PC-3 (cell line): Measurements from ENCODE around the gene HAUS1.

Experiments
- CTCF ChIP-seq: fragments of 300-600 bp; sonication (generic); conservative IDR thresholded peaks from 2 replicates; pipeline ENCODE4 v1.5.1; 2017; ENCODE audit warnings: antibody characterized with exemption, low read depth, mild to moderate bottlenecking, low read length
- EZH2 ChIP-seq: fragments of 300-600 bp; sonication (generic); IDR thresholded peaks from one replicate; pipeline ENCODE4 v1.6.1; 2017; ENCODE audit warnings: antibody characterized with exemption, mild to moderate bottlenecking, low read length; ENCODE audit not compliant: unreplicated experiment
- EZH2phosphoT487 ChIP-seq: fragments of 300-600 bp; sonication (generic); IDR thresholded peaks from 2 replicates; pipeline ENCODE4 v1.6.1; 2018; ENCODE audit warnings: mild to moderate bottlenecking, antibody characterized with exemption, low read length, borderline replicate concordance

DNA sequence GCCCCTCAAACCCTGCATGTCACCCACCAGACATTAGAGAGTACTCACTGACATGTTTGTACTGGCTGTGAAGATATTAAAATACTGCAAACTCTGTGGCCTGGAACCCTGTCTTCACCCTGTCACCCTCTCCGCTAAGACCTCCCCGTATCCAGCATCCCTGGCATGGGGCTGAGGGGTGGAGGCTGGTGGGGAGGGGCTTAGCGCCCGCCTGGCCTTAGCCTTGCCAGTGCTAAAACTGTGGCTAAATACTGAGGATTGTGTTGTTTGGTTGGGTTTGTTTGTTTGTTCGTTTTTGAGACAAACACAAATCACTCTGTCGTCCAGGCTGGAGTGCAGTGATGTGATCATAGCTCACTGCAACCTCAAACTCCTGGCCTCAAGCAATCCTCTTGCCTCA is 34.0 kb upstream of the HAUS1 start:
- no peak for TF ChIP-seq CTCF
- no peak for TF ChIP-seq EZH2
- no peak for TF ChIP-seq EZH2phosphoT487
